NCI-H146 (cell line): ENCODE results near the gene GALNT18.

ENCODE experiments used
- DNase-seq: peaks from one replicate; lab custom pipeline; 2025; lab: John Stamatoyannopoulos, UW

GALNT18 gene

GRCh38 chr11:11349106-11349825, 272.5 kb downstream of the GALNT18 start:
- no peak for DNase-seq

DNA sequence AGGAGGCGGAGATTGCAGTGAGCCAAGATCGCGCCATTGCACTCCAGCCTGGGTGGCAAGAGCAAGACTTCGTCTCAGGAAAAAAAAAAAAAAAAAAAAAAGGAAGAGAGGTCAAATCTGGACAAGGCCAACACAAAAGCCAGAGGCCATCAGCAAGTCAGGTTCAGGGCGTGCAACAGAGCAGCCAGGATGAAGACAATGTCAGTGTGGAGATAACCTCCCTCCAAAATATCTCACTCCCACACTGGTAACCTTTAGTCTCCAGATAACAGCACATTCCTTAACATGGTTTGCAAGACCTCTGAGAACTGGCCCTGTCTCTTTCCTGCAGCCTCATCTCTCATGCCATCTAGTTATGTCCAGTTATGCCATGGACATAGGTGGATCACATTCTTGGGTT, 273.5 kb downstream of the GALNT18 start:
- no peak for DNase-seq

DNA sequence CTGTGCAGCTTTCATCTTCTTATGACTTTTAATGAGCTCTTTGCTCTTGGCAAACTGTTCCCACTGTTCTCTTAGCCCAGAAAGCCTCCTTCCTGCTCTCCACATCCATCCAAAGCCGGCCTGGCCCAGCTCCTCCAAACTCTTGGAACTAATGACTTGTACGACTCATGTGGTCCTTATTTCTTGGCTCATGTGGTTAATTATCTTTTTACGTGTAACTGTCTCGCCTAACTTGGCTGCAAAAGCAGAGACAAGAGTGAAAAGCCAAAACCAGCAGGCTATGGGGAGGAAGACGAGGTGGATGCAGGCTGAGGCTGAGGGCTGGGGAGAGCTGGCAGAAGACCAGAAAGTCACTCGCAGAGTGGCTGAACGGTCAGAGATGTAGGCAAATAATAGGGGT, 274.2 kb downstream of the GALNT18 start:
- DNase-seq, result no peak

DNA sequence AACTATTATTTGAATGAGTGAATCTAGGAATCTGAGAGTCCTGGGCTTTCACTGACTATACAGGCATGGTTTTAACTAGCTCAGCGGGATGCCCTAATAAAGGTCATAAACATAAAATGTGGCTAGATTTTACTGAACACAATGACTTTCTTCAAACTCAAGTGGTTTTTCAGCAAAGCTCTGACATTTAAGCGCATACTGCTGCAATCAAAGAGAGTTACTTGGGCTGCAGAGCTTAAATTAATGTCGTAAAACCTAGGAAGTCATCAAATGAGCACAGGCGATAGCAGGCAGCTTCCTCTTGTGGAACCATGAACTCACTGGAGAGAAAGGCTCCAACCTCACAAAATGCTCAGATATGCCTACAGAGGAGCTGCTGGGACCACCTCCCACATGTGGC, 275.5 kb downstream of the GALNT18 start:
- DNase-seq, result peak; percentile 62

DNA sequence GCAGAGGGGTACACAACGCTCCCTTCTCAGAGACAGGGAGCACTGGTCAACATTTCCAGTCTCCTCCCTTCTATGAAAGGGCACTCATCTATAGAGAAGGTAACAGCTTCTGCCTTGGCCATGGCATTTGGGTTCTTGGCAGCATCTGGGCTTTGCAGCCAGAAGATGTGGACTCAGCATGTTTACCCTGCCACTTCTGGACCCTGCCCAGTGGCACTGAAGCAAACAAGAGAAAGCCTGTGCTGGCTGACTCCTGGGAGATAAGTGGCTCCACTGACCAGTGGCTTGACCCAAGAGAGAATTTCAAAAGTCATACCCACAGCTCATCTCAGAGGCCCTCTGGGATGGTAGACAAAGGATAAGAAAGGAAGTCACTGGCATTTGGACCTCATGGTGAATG, 276.7 kb downstream of the GALNT18 start:
- DNase-seq, result no peak

DNA sequence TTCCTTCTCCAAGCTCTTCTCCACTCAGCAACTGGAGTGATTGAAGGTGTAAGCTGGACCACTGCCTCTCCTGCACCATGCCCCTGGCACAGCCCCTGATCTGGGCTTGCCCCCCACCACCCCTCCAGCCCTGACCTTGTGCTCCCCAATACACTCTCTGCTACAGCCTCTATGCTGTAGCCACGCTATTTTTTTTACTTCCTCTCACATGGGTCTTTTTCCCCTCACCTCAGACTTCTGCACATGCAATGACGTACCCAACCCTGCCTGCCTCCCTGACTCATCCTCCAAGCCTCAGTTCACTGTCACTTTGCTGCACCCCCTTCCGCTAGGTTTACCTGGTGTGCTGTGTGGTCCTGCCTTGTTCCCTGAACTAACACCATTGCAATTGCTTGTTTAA, 277.8 kb downstream of the GALNT18 start:
- DNase-seq, result no peak

DNA sequence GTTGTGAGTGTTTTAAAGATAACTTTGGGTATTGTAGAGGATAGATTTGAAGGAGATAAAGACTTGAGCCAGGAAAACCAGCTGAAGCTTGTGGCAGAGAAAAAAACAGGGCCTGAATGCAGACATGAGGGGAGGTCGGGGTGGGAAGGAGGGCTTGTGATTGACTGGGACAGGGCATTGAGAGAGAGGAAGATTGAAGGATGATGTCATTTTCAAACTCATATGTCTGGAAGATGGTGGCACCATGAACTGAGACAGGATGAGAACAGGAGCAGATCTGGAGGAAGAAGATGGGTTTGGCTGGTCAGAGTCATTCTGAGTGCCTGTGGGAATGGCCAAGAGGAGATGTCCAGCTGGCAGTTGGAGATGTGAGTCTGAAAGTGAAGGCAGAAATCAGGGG, 283.5 kb downstream of the GALNT18 start:
- no peak for DNase-seq

DNA sequence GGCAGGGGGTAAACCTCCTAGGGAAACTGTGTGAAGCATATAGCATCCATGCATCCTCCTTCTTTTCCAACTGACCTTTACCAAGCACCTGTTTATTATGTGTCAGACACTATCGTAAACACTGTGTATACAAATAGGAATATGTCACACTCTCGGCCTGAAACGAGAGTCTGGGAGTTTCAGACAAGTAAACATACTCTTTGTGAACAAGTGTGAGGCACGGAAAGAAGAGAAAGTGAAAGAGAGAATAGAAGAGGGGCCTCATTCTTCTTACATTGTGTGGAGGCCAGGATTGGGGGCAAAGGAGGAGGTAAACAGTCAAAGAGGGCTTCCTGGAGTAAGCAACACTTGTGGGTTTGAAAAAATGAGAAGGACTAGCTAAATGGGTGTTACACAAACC, 285.1 kb downstream of the GALNT18 start:
- no peak for DNase-seq

DNA sequence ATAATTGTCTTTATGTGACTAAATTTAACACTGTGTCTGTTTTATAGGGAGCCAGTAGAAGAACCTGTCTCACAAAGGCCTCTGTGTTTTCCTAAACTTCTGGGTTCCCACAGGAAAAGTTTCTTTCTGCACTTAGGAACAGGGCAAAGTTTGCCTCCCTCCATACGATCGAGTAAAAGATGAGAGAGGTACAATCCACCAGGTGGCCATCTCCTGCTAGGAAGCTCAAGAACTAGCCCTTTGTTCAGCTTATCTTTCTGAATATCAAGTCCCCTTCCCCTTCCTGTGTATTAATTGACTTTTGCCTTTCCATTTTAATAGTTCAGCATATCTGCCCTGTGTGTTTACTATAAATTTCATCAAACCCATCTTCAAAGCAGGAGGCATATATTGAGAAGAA, 286.8 kb downstream of the GALNT18 start:
- peak; percentile 22 for DNase-seq

DNA sequence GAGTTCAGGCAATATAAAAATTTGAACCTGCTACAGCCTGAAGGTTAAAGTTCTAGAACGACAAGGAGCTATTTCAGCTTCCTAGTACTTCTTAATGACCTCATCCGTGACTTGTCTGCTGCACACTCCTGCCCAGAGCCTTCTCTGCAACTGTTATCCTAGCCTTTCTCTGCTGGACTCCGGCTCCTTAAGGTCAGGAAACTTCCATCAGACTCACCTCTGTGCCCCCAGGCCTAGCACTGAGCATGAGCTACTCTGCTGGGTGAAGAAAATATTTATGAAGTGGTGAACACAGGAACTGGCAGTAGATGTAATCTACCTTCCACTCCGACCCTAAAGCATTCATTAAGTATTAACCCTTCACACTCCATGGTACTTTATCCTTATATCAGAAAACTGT, 287.2 kb downstream of the GALNT18 start:
- no peak for DNase-seq

- peak; percentile 47 for DNase-seq
Observed at GRCh38 chr11:11332141-11332710, 289.6 kb downstream of the GALNT18 start.

- no peak for DNase-seq
Observed at GRCh38 chr11:11329062-11329806, 292.6 kb downstream of the GALNT18 start.

GRCh38 chr11:11324090-11324489, 297.7 kb downstream of the GALNT18 start:
- no peak for DNase-seq

- DNase-seq, result no peak
Observed at GRCh38 chr11:11322101-11322500, 299.7 kb downstream of the GALNT18 start.

GRCh38 chr11:11320825-11321224, 301.0 kb downstream of the GALNT18 start:
- no peak for DNase-seq

GRCh38 chr11:11318961-11319360, 302.8 kb downstream of the GALNT18 start:
- DNase-seq, result no peak

GRCh38 chr11:11318461-11318860, 303.3 kb downstream of the GALNT18 start:
- no peak for DNase-seq

GRCh38 chr11:11316651-11317230, 305.1 kb downstream of the GALNT18 start:
- no peak for DNase-seq

GRCh38 chr11:11313902-11314692, 307.7 kb downstream of the GALNT18 start:
- DNase-seq, result no peak

- DNase-seq, result no peak
Observed at GRCh38 chr11:11313426-11313825, 308.4 kb downstream of the GALNT18 start.

DNA sequence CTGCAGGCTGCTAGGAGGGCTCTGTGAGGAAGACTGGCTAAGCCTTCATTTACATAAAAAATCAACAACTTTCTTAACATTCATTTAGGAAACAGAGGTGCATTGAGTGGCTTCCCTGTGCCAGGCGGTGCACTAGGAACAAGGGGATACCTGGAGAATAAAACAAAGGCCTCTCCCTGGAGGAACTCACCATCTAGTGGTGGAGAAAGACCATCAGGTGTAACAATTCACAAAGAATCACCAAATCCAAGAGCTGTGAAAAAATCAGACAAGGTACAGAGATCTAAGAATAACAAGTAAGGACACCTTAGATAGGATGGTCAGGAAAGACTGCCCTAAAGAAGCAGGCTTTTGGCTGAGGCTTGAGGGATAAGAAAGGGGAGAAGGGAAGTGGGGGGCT, 309.1 kb downstream of the GALNT18 start:
- DNase-seq, result peak; percentile 6

- no peak for DNase-seq
Observed at GRCh38 chr11:11311169-11311568, 310.6 kb downstream of the GALNT18 start.
